SJCRH30 (cell line): ENCODE measurements around the gene ADCY5. TPM values are rescaled to one million over a fixed set of nuclear protein-coding genes. Genes with fewer than 3 reads are reported as not detected.
A peak's percentile ranks its signal among the peaks of the same experiment; 100 is the strongest.

Experiments used
- DNase-seq, 2 experiments: peaks; one replicate each; pipeline ENCODE4 v3.0.0-alpha.2; 2015 to 2020
- H3K27ac ChIP-seq: fragments of 250-450 bp; sonication (Bioruptor Pico); 2 replicates; pipeline ENCODE4 v1.5.1; 2020; ENCODE audit warnings: mild to moderate bottlenecking, moderate library complexity
- H3K27me3 ChIP-seq: fragments of 250-450 bp; sonication (Bioruptor Pico); 2 replicates; pipeline ENCODE4 v1.5.1; 2020; ENCODE audit warnings: mild to moderate bottlenecking, moderate library complexity
- H3K36me3 ChIP-seq: fragments of 250-450 bp; sonication (Bioruptor Pico); 2 replicates; pipeline ENCODE4 v1.5.1; 2020; ENCODE audit warnings: mild to moderate bottlenecking, moderate library complexity
- H3K4me1 ChIP-seq: fragments of 250-450 bp; sonication (Bioruptor Pico); 2 replicates; pipeline ENCODE4 v1.5.1; 2020; ENCODE audit warnings: mild to moderate bottlenecking, moderate library complexity
- H3K4me3 ChIP-seq: fragments of 250-450 bp; sonication (Bioruptor Pico); 2 replicates; pipeline ENCODE4 v1.5.1; 2020; ENCODE audit warnings: mild to moderate bottlenecking, moderate library complexity
- H3K9me3 ChIP-seq: fragments of 250-450 bp; sonication (Bioruptor Pico); replicated peaks from 2 replicates; pipeline ENCODE4 v1.5.1; 2020; ENCODE audit warnings: mild to moderate bottlenecking, moderate library complexity
- total RNA-seq: library from RNA; depleted of rRNA; stranded (reverse); fragments of >200 nt; shearing (Covaris generic); gene quantifications from 2 replicates; pipeline ENCODE4 v1.2.3, GENCODE V29; 2014

ADCY5 gene
- total RNA-seq, 1 experiment from 2014 or later: 0.75 TPM

DNA sequence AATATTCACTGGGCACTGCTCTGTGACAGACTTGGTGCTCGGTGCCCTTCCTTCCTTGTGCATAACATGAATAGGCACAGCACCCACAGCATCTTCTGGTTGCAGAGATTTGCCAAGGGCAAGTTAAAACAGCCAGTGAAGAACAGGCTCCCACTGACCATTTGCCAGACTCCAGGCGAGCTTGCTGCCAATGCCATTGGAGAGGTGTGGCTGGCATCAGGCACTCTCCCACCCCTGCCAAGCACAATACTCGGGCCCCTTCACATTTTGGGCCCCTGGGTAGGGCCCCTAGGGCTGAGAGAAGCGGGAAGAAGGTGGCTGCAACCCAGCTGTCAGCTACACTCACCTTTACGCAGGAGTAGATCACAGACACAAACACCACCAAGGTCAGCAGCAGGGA, 135.0 kb downstream of the ADCY5 start:
- no peaks in the 10 kb centered on the region for H3K36me3 ChIP-seq
- no peak overlapping the region for H3K27ac ChIP-seq
- H3K4me1 ChIP-seq: no peaks in the 10 kb centered on the region
- no peak for DNase-seq
- no peaks in the 10 kb centered on the region for H3K9me3 ChIP-seq
- H3K4me3 ChIP-seq: no peak overlapping the region
- peaks cover 8% of the 10 kb centered on the region for H3K27me3 ChIP-seq

DNA sequence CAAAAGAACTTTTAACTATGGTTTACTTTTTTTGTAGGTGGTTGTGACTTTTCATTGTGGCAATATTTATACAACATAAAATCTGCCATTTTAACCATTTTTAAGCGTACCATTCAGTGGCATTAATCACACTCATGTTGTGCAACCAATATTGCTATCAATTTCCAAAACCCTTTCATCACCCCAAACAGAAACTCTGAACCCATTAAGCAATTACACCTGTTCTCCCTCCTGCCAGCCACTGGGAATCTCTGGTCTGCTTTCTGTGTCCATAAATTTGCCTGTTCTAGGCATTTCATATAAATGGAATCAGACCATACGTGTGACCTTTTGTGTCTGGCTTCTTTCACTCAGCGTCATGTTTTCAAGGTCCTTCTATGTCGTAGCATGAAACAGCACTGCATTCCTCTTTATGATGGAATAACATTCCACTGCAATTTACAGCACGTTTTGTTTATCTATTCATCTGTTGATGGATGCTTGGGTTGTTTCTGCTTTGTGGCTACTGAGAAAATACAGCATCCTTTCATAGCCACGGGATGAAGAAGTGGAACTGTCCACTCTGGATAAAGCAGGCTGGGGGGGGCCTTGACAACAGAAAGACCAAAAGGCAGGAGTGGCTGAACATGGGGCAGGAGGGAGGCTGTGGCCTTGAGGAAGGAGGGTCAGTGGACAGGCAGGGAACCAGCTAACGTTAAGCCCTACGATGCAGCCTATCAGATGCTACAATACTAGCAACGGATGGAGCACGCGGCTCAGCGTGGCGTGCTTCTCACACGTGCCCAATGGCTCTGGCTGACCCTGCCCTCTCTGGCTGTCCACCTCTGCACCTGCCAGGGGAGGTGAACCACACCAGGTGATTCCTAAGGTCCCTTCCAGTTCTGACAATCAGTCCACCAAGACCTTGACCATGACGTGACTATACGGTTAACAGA, 136.3 kb downstream of the ADCY5 start:
- Histone ChIP-seq H3K4me1 (no peaks in the 10 kb centered on the region), H3K27me3 (peaks cover 3% of the 10 kb centered on the region; the same call in 1 of the 2 replicates), H3K9me3 (no peaks in the 10 kb centered on the region), H3K27ac (no peak overlapping the region), H3K36me3 (no peaks in the 10 kb centered on the region), H3K4me3 (no peak overlapping the region)
- DNase-seq: no peak

DNA sequence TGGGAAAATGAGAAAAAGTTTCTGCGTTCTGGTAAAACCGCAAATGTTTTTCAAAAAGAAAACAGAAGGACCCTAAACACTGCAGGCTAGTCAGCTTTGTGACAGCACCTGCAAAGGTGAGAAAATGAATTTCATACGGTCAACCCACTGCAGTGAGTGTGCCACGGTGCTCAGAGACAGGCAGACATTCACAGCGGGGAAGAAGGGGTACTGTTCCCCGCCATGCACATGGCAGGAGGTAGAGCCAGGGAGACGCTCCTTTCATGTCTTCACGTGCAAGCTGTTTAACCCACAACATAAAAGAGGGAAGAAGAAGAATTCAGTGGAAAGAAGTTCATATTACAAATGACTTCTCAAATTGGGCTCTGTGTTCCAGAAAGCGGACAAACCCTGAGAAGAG, 137.7 kb downstream of the ADCY5 start:
- H3K9me3 ChIP-seq: no peaks in the 10 kb centered on the region
- H3K4me1 ChIP-seq: no peaks in the 10 kb centered on the region
- peaks cover 3% of the 10 kb centered on the region; the same call in 1 of the 2 replicates for H3K27me3 ChIP-seq
- no peaks in the 10 kb centered on the region for H3K36me3 ChIP-seq
- DNase-seq: no peak
- H3K4me3 ChIP-seq: no peak overlapping the region
- H3K27ac ChIP-seq: no peak overlapping the region

DNA sequence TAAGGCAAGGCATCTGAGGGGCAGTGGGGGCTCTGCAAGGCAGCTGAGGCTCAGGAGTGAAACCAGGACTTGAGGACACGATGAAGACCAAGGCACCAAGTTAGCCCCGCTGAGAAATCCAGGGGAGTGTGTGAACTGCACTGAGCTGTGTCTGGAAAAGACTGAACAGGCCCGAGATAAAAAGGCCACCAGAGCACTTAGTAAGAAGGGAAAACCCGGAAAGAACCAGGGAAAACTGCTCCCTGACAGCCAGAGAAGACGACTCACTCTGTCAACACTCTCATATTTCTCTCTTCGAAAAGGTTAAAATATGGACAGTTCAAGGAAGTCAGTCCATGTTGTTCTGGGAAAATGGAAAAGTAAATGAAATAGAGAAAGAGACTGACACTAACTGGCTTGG, 138.1 kb downstream of the ADCY5 start:
- Histone ChIP-seq H3K4me1 (no peaks in the 10 kb centered on the region), H3K4me3 (no peak overlapping the region), H3K27ac (no peak overlapping the region), H3K36me3 (no peaks in the 10 kb centered on the region), H3K9me3 (no peaks in the 10 kb centered on the region), H3K27me3 (peaks cover 3% of the 10 kb centered on the region; the same call in 1 of the 2 replicates)
- no peak for DNase-seq

DNA sequence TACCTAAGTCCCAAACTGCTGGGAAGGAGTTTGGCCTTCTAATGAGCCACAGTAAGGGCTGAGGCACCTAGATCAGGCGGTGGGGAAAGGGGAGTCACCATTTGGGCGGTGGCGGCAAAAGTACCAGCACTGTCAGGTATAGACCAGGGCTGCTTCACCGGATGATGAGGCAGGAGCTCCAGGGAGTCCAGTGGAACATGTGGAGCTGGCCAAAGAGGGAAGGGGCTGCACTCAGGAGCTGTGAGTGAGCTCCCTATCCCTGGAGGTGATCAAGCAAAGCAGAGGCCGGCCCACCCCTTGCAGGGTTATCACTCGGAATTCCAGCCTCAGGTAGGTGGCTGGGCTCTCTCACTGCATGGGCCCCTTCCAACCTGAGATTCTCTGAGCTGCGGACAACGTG, 138.7 kb downstream of the ADCY5 start:
- no peaks in the 10 kb centered on the region for H3K36me3 ChIP-seq
- DNase-seq: no peak
- H3K27me3 ChIP-seq: peaks cover 3% of the 10 kb centered on the region; the same call in 1 of the 2 replicates
- H3K9me3 ChIP-seq: no peaks in the 10 kb centered on the region
- no peaks in the 10 kb centered on the region for H3K4me1 ChIP-seq
- H3K4me3 ChIP-seq: no peak overlapping the region
- H3K27ac ChIP-seq: no peak overlapping the region

DNA sequence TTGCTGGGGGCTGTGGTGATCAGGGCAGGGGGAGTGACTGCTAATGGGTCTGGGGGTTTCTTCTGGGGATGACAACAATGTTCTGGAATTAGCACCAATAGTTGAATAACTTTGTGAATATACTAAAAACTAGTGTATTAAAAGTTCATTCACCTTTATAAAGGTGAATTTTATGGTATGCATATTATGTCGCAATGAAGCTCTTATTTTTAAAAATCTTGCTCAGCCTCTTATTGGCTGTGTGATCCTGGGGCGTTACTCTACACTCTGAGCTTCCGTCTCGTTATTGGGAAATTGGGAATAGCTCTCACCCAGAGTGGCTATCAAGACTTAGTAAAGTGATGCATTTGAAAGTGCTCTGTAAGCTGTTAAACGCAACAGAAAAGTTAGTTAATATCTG, 141.8 kb downstream of the ADCY5 start:
- DNase-seq: no peak
- H3K4me1 ChIP-seq: no peaks in the 10 kb centered on the region
- no peaks in the 10 kb centered on the region for H3K36me3 ChIP-seq
- no peaks in the 10 kb centered on the region for H3K9me3 ChIP-seq
- H3K4me3 ChIP-seq: no peak overlapping the region
- peaks cover 3% of the 10 kb centered on the region; the same call in 1 of the 2 replicates for H3K27me3 ChIP-seq
- H3K27ac ChIP-seq: no peak overlapping the region

DNA sequence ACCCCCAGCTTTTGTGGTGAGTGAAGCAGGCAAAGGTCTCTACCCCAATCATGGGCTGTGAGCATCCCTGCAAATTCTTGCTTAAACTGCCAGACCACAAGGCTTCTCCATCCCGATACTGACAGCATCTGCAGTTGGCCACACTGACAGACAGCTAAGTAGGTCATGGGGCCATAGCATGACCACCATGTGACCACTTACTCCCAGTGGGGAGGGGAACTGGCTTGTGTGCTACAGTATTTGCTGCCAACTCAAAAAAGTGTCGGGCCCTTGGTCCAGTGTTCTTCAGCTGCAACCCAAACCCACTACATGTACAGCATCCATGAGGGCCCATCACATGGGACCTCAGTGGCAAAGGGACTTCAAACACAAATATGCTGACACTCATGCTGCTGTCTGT, 143.7 kb downstream of the ADCY5 start:
- Histone ChIP-seq H3K4me1 (no peaks in the 10 kb centered on the region), H3K4me3 (no peak overlapping the region), H3K27ac (no peak overlapping the region), H3K9me3 (no peaks in the 10 kb centered on the region), H3K36me3 (no peaks in the 10 kb centered on the region), H3K27me3 (peaks cover 3% of the 10 kb centered on the region)
- no peak for DNase-seq

DNA sequence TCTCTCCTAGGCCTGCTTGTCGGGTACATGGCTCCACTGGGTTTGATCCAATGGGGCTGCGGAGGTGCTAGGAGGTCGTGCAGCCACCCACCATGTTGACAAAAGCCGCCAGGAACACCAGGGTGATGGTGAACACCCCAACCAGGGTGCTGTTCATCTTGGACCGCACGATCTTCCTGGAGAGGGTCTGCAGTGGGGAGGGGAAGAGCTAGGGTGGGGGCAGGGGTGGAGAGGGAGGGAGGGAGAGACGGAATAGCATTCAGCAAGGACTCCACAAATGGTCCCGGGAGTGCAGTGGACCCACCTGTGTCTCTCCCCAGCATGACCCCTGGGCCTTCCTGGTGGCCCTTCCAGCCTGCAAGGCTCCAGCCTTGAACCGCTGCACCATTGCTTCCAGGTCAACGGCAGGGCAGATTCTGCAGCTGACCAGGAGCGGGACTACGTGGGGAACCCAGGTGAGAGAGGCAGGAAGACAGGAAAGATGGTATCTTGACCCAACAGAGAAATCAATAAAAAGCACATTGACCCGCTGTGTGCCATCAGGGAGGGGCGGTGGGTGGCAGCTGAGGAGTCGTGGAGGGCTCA, 144.8 kb downstream of the ADCY5 start:
- Histone ChIP-seq H3K36me3 (no peaks in the 10 kb centered on the region), H3K9me3 (no peaks in the 10 kb centered on the region), H3K27me3 (no peaks in the 10 kb centered on the region; the same call in 1 of the 2 replicates), H3K4me1 (no peaks in the 10 kb centered on the region), H3K4me3 (no peak overlapping the region), H3K27ac (no peak overlapping the region)
- no peak for DNase-seq

DNA sequence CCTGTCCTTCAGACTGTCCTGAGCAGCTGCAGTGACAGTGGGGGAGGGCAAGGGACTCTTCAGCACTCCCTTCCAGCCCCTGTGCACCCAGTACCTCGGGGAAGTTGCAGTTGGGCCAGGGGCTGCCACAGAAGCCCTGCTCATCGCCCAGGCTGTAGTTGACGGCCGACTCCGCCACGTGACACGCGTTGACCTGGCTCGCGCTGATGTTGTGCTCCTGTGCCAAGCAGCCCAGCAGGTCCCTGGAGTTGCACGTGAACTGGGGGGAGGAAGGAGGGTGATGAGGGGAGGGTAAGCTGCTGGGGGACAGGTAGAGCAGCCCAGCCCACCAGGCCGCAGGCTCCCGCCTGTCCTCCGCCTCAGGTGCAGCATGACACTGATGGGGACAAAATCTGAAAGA, 145.9 kb downstream of the ADCY5 start:
- no peaks in the 10 kb centered on the region for H3K9me3 ChIP-seq
- no peak overlapping the region for H3K27ac ChIP-seq
- H3K4me1 ChIP-seq: no peaks in the 10 kb centered on the region
- DNase-seq: no peak
- no peaks in the 10 kb centered on the region for H3K36me3 ChIP-seq
- no peaks in the 10 kb centered on the region; the same call in 1 of the 2 replicates for H3K27me3 ChIP-seq
- H3K4me3 ChIP-seq: no peak overlapping the region

DNA sequence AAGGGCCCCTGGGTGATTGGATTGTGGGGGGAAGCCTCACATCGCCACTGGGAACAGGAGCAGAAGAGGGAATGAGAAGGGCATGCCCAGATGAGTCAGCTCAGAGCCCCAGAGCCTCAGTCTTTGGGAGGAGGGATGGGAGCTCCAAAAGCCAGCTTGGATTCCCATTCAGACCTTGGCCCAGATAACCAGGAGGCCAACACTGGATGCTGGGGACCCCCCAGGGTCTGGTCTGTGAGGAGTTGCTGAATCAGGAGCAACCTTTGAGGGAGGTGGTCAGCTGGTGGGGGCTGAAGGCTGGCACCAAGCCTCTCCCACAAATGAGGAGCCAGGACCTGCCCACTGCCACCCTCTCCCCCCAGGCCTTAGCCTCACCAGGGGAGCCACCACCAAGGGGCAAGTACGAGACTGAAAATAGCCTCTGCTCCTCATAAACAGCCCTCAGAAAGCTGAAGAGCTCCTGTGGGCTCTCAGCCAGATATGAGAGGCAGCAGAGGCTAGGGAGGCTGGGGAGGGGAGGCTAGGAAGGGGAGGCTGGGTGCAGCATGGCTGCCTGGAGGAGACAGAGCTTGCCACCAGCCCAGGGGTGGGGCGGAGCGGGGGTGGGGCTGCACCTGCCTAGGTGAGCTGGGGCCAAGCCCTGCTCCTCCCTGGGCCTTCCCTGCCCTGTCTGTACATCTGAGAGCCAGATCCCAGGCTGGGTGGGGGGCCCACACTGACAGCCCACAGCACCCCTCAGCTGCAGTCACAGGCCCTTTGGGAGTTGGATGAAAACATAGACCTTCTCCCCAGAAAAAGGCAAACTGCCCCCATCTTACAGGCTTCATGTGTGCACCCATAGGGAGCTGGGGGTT, 147.3 kb downstream of the ADCY5 start:
- no peaks in the 10 kb centered on the region for H3K4me1 ChIP-seq
- no peak overlapping the region for H3K27ac ChIP-seq
- no peak for DNase-seq
- H3K4me3 ChIP-seq: no peak overlapping the region
- no peaks in the 10 kb centered on the region for H3K9me3 ChIP-seq
- H3K27me3 ChIP-seq: no peaks in the 10 kb centered on the region; the same call in 1 of the 2 replicates
- H3K36me3 ChIP-seq: no peaks in the 10 kb centered on the region

DNA sequence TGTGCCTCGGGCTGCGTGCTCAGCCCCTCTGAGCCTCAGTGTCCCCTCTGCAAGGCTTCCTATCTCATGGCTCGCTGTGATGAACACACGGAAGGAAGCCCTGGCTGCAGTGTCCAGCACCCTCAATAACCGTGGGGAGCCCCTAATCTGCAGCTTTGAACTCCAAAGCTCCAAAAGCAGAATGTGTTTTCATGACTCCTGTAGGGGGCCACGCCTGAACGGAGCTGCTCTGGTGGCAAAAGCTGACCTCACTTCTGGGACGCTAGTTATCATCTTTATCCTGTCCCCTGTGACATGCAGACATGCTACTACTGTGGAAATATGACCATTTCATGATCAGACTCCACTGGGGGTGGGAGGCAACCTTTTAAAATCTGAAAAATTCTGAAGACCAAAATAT, 148.3 kb downstream of the ADCY5 start:
- no peak for DNase-seq
- H3K9me3 ChIP-seq: no peaks in the 10 kb centered on the region
- no peaks in the 10 kb centered on the region for H3K4me1 ChIP-seq
- no peak overlapping the region for H3K27ac ChIP-seq
- H3K27me3 ChIP-seq: peaks cover 6% of the 10 kb centered on the region
- no peaks in the 10 kb centered on the region for H3K36me3 ChIP-seq
- no peak overlapping the region for H3K4me3 ChIP-seq

DNA sequence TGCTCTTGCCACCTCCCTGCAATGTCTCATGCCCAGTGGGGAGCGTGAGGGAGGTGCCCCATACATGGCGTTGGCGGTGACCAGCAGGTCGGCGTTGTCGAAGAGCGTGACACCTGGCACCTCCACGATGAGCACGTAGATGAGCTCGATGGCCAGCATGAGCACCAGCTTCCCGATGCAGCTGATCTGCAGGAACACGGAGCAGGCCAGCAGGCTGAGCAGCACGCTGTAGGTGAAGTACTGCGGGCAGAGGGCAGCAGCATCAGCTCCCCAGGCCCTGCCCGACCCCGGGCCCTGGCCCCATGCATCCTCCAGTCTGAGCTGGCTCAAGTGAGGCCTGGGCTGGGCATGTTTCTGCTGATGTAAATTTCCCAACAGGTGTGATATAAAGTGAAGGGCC, 148.8 kb downstream of the ADCY5 start:
- Histone ChIP-seq H3K36me3 (no peaks in the 10 kb centered on the region), H3K27me3 (peaks cover 11% of the 10 kb centered on the region), H3K4me3 (no peak overlapping the region), H3K4me1 (no peaks in the 10 kb centered on the region), H3K9me3 (no peaks in the 10 kb centered on the region), H3K27ac (no peak overlapping the region)
- DNase-seq: no peak

DNA sequence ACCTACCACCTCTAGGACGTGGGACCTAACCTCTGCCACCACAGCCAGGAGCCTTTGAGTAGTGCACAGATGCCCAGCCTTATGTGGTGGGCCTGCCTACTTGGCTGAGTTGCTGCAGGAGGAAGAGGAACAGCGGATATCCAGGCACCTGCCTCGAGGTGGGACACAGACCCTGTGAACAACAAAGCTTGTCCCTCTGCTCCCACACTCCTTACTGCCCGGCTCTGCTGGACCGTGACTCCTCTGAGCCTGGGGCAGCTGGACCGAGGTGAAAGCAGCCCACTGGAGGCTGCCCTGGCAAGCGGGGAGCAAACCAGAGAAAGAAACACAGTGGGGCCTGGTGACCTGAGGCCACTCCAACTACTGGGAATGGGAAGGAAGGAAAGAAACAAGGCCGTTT, 149.3 kb downstream of the ADCY5 start:
- no peaks in the 10 kb centered on the region for H3K4me1 ChIP-seq
- no peaks in the 10 kb centered on the region for H3K9me3 ChIP-seq
- no peaks in the 10 kb centered on the region for H3K36me3 ChIP-seq
- H3K27ac ChIP-seq: no peak overlapping the region
- no peak overlapping the region for H3K4me3 ChIP-seq
- no peak for DNase-seq
- peaks cover 12% of the 10 kb centered on the region for H3K27me3 ChIP-seq

DNA sequence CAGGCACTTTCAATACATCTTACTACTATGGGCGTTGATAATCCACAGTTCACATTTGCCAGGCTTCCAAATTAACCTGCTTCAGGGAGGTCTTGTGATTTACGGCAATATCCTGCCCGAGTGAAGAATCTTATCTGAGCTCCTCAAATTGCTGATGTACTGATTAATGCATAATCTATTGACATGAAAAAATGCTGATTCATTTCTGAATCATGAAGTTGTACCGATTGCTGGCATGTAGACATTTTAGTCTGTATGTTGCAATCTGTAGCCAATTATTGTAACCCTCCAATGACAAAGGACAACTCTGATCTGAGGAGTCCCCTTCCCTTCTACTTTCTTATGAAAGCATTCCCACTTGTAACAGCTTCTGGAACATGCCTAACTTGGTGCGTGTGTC, 150.0 kb downstream of the ADCY5 start:
- DNase-seq: no peak
- no peaks in the 10 kb centered on the region for H3K4me1 ChIP-seq
- no peaks in the 10 kb centered on the region for H3K36me3 ChIP-seq
- no peak overlapping the region for H3K27ac ChIP-seq
- no peaks in the 10 kb centered on the region for H3K9me3 ChIP-seq
- peaks cover 12% of the 10 kb centered on the region for H3K27me3 ChIP-seq
- no peak overlapping the region for H3K4me3 ChIP-seq

DNA sequence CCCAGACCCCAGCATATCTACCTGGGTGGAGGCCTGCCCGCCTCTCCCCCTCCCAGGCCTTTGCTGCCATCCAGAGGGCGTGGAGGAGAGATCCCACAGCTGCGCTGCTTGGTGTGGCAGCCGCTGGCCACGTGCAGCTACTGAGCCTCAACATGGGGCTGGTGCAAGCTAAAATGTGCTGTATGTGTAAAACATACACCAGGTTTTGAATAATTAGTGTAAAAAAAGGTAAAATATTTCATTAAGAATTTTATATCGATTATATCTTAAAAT, 151.3 kb downstream of the ADCY5 start:
- Histone ChIP-seq H3K27me3 (peaks cover 12% of the 10 kb centered on the region), H3K4me1 (no peaks in the 10 kb centered on the region), H3K36me3 (no peaks in the 10 kb centered on the region), H3K27ac (no peak overlapping the region), H3K9me3 (no peaks in the 10 kb centered on the region), H3K4me3 (no peak overlapping the region)
- DNase-seq: peak in 1 of 2 experiments; percentile 20
